B cell (primary cell): ENCODE results near the gene ATAD3C. TPM values are rescaled to one million over a fixed set of nuclear protein-coding genes. Genes with fewer than 3 reads are reported as not detected.

Source experiments
- ATAC-seq: fragments of 200-7000 bp; cut with Tn5 transposase; one replicate; pipeline ENCODE4 v1.10.0; 2021; ENCODE audit warnings: low read depth, mild to moderate bottlenecking, moderate number of reproducible peaks, moderate library complexity
- CTCF ChIA-PET: fragments of 350-600 bp; sonication (Branson Sonifier 250); formaldehyde crosslinking; loops from one replicate; lab custom pipeline; 2021; ENCODE audit warnings: antibody characterized with exemption, inconsistent platforms; lab: Charles Lee
- POLR2A ChIA-PET: fragments of 350-600 bp; sonication (Branson Sonifier 250); formaldehyde crosslinking; loops from one replicate; lab custom pipeline; 2021; ENCODE audit warnings: antibody characterized with exemption; lab: Charles Lee
- DNase-seq: peaks from one replicate; pipeline ENCODE4 v3.0.0; 2013
- H2AFZ ChIP-seq: 2 replicates; pipeline ENCODE4 v1.6.1; 2012; ENCODE audit warnings: mild to moderate bottlenecking, low read depth, low read length; ENCODE audit not compliant: insufficient read depth, poor library complexity, severe bottlenecking
- H3K27ac ChIP-seq, 2 donors: 1 replicate in 1 of 2; 2 replicates in 1 of 2; pipeline ENCODE4 v1.5.1; 2012 to 2013; ENCODE audit warnings: low read length in 2 of 2, mild to moderate bottlenecking in 2 of 2, moderate library complexity in 1 of 2
- H3K27me3 ChIP-seq, 4 experiments: fragments of 200-600 bp in 1 of 4; sonication (generic) in 1 of 4; replicated peaks in 1 of 4; 1 replicate in 2 of 4; 2 replicates in 2 of 4; pipeline versions ENCODE4 v1.6.1 to v1.7.0; 2013 to 2016; ENCODE audit warnings: low read length in 3 of 4, mild to moderate bottlenecking in 2 of 4, mixed read lengths in 1 of 4, moderate library complexity in 1 of 4; ENCODE audit not compliant: insufficient read depth in 4 of 4, control insufficient read depth in 3 of 4; ENCODE audit errors: control extremely low read depth in 1 of 4
- H3K36me3 ChIP-seq, 2 experiments: replicated peaks in 1 of 2; 1 replicate in 1 of 2; 2 replicates in 1 of 2; pipeline versions ENCODE4 v1.6.1 to v1.7.1; 2013; ENCODE audit warnings: low read length in 1 of 2; ENCODE audit not compliant: insufficient read depth in 2 of 2, control insufficient read depth in 1 of 2; ENCODE audit errors: control extremely low read depth in 1 of 2, extremely low read depth in 1 of 2
- H3K4me1 ChIP-seq, 2 donors: fragments of 200-600 bp in 1 of 2; sonication (generic) in 1 of 2; 1 replicate in 1 of 2; 2 replicates in 1 of 2; pipeline versions ENCODE4 v1.5.1 to v1.6.1; 2013 to 2017; ENCODE audit warnings: low read length in 2 of 2; ENCODE audit not compliant: control insufficient read depth in 2 of 2, insufficient read depth in 2 of 2
- H3K4me2 ChIP-seq: replicated peaks from 2 replicates; pipeline ENCODE3; 2012; ENCODE audit warnings: mild to moderate bottlenecking, low read depth, low read length; ENCODE audit not compliant: poor library complexity, severe bottlenecking
- H3K4me3 ChIP-seq, 5 experiments: fragments of 200-600 bp in 1 of 5; sonication (generic) in 1 of 5; 1 replicate in 3 of 5; 2 replicates in 2 of 5; pipeline versions ENCODE4 v1.5.1 to v1.7.0; 2011 to 2016; ENCODE audit warnings: low read length in 4 of 5, mild to moderate bottlenecking in 4 of 5, low read depth in 2 of 5, control low read depth in 1 of 5, moderate library complexity in 1 of 5; ENCODE audit not compliant: insufficient read depth in 1 of 5; ENCODE audit errors: control extremely low read depth in 1 of 5, extremely low read depth in 1 of 5
- H3K79me2 ChIP-seq: fragments of 200-600 bp; sonication (generic); one replicate; pipeline ENCODE4 v1.6.0; 2016; ENCODE audit warnings: low read length; ENCODE audit not compliant: control insufficient read depth, insufficient read depth
- H3K9ac ChIP-seq: fragments of 200-600 bp; sonication (generic); 2 replicates; pipeline ENCODE4 v1.6.1; 2017; ENCODE audit warnings: mild to moderate bottlenecking, low read length, moderate library complexity
- H3K9me3 ChIP-seq, 3 donors: one replicate each; pipeline versions ENCODE4 v1.6.1 to v1.7.1; 2013; ENCODE audit warnings: low read length in 2 of 3; ENCODE audit not compliant: control insufficient read depth in 2 of 3, insufficient read depth in 1 of 3; ENCODE audit errors: control extremely low read depth in 1 of 3
- H4K20me1 ChIP-seq: 2 replicates; pipeline ENCODE4 v1.6.0; 2012; ENCODE audit warnings: mild to moderate bottlenecking, low read length; ENCODE audit not compliant: insufficient read depth, control insufficient read depth, poor library complexity, severe bottlenecking
- H3K27ac Mint-ChIP-seq: one replicate; pipeline ENCODE4 v1.8.0; 2021; ENCODE audit warnings: mixed read lengths
- H3K27me3 Mint-ChIP-seq: one replicate; pipeline ENCODE4 v1.8.0; 2021; ENCODE audit warnings: mixed read lengths
- H3K4me1 Mint-ChIP-seq: one replicate; pipeline ENCODE4 v1.8.0; 2021; ENCODE audit warnings: mixed read lengths
- H3K4me3 Mint-ChIP-seq: one replicate; pipeline ENCODE4 v1.8.0; 2021; ENCODE audit warnings: mixed read lengths
- H3K9me3 Mint-ChIP-seq: one replicate; pipeline ENCODE4 v1.8.0; 2022; ENCODE audit warnings: mixed read lengths; ENCODE audit not compliant: insufficient read depth
- EZH2 ChIP-seq: IDR thresholded peaks from 2 replicates; pipeline ENCODE4 v1.6.1; 2012; ENCODE audit warnings: borderline replicate concordance, low read depth, mild to moderate bottlenecking, moderate library complexity, low read length; ENCODE audit not compliant: insufficient read depth, poor library complexity, severe bottlenecking
- WGBS: methylation state at CpG from one replicate; pipeline ENCODE4 v1.1.5; 2013; ENCODE audit warnings: missing lambda C conversion rate; ENCODE audit not compliant: insufficient coverage; 5-methylcytosine and 5-hydroxymethylcytosine counted together
- intact Hi-C: fragments of 100-400 bp; cut with micrococcal nuclease; formaldehyde crosslinking; loops from one replicate; pipeline ENCODE4 v1.10.0; 2022
- polyA plus RNA-seq: library from polyadenylated mRNA; depleted of rRNA; stranded (reverse); fragments of >200 nt; gene quantifications from 2 replicates; pipeline ENCODE4 v1.2.3, GENCODE V29; 2012
- total RNA-seq, 2 donors: library from RNA; stranded (reverse); fragments of 120-200 nt in 1 of 2; gene quantifications; 1 replicate in 1 of 2; 2 replicates in 1 of 2; pipeline versions ENCODE4 v1.2.3 to v1.2.4, GENCODE V29; 2013 to 2022
- TF ChIP-seq, protein P1 (sequence below): fragments of 200-600 bp; IDR thresholded peaks from one replicate; pipeline ENCODE4 v1.8.0; 2022; ENCODE audit warnings: antibody characterized with exemption, mild to moderate bottlenecking

The ATAD3C gene
- total and polyA plus RNA-seq, 2 donors (not counting 1 experiment from before 2014, with no cell fraction given), result 0.20 to 1.1 TPM

DNA sequence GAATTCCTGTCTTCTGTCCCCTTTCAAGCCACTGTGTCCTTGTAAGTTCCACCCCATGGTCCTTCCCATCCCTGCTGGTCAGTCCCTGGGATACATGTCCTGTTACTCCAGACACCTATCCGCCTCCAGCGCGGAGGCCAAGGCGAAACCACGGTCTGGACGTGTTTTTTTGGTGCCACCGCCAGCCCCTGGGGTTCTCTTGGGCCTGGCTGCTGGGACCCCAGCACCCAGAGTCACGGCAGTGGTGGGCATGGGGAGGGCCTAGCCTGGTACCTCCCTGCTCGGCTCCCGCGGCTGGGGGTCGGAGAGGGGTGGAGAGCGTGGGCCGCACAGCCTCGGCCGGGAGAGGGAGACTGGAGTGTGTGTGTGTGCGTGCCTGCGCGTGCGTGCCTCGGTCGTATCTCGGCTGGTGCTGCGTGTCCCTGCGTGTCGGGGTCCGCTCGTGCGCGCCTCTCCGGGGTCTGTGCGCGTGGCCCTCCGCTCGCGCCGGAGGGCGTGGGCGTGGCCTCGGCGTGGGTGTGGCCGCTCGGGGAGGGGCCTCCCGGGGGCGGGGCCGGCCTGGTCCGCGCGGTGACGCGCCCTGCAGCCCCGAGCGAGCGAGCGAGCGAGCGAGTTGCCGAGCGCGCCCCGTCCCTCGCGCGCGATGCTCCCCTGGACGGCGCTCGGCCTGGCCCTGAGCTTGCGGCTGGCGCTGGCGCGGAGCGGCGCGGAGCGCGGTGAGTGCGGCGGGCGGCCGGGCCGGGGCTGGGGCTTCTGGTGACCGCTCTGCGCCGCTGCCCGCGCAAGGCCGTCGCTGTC is 14.2 kb upstream of the ATAD3C start, which contains the start of gene VWA1:
TSS of gene VWA1 (plus strand) at position 585 of the 798 bp plus-strand sequence. CDS start at position 644, 59 bp downstream.
- H3K9me3 Mint-ChIP-seq, result no peaks in the 10 kb centered on the region
- Histone ChIP-seq H3K4me2 (peak within 1 kb of the TSS; percentile 86), H3K27me3 (peaks cover 0 to 70% (median 33%) of the 10 kb centered on the region in 4 experiments), H3K4me3 (peak within 1 kb of the TSS in 3 of 5 experiments; percentile 21 to 41 (median 40)), H3K4me1 (peaks cover 35% of the 10 kb centered on the region in 2 donors), H2AFZ (peak within 1 kb of the TSS; percentile 33), H3K9me3 (peaks cover 0 to 31% (median 0%) of the 10 kb centered on the region in 3 donors), H3K79me2 (no peaks in the 10 kb centered on the region), H3K27ac (no peak within 1 kb of the TSS), H4K20me1 (no peaks in the 10 kb centered on the region), H3K36me3 (no peaks in the 10 kb centered on the region), H3K9ac (peak within 1 kb of the TSS; percentile 31)
- peaks cover 12% of the 10 kb centered on the region for H3K4me1 Mint-ChIP-seq
- peaks cover 20% of the 10 kb centered on the region for H3K27me3 Mint-ChIP-seq
- ChIA-PET POLR2A (no interaction called here), CTCF (no interaction called here)
- no peak for TF ChIP-seq EZH2
- intact Hi-C loops, result no loop called here
- WGBS, result 7% methylated on average over 89 of the region's 89 CpGs
- peak within 1 kb of the TSS; percentile 50 for H3K27ac Mint-ChIP-seq
- ATAC-seq (peak; percentile 92), DNase-seq (peak; percentile 79)
- peak within 1 kb of the TSS; percentile 64 for H3K4me3 Mint-ChIP-seq

- peaks cover 24% of the 10 kb centered on the region for H3K27me3 Mint-ChIP-seq
- Histone ChIP-seq H3K4me2 (peak overlapping the region; percentile 86), H3K9me3 (peaks cover 0 to 31% (median 0%) of the 10 kb centered on the region in 3 donors), H3K79me2 (no peaks in the 10 kb centered on the region), H4K20me1 (no peaks in the 10 kb centered on the region), H3K4me3 (peak overlapping the region in 2 of 5 experiments; percentile 32 to 41), H3K27me3 (peaks cover 0 to 70% (median 33%) of the 10 kb centered on the region in 4 experiments), H3K27ac (no peak overlapping the region), H3K36me3 (no peaks in the 10 kb centered on the region), H3K9ac (no peak overlapping the region), H2AFZ (no peak overlapping the region), H3K4me1 (peaks cover 35 to 42% of the 10 kb centered on the region in 2 donors)
- no peak overlapping the region for H3K27ac Mint-ChIP-seq
- peak; percentile 32 for DNase-seq
- H3K9me3 Mint-ChIP-seq, result no peaks in the 10 kb centered on the region
- intact Hi-C loops, result no loop called here
- POLR2A ChIA-PET, result no interaction called here
- CTCF ChIA-PET, result no interaction called here
- TF ChIP-seq, protein P1, sequence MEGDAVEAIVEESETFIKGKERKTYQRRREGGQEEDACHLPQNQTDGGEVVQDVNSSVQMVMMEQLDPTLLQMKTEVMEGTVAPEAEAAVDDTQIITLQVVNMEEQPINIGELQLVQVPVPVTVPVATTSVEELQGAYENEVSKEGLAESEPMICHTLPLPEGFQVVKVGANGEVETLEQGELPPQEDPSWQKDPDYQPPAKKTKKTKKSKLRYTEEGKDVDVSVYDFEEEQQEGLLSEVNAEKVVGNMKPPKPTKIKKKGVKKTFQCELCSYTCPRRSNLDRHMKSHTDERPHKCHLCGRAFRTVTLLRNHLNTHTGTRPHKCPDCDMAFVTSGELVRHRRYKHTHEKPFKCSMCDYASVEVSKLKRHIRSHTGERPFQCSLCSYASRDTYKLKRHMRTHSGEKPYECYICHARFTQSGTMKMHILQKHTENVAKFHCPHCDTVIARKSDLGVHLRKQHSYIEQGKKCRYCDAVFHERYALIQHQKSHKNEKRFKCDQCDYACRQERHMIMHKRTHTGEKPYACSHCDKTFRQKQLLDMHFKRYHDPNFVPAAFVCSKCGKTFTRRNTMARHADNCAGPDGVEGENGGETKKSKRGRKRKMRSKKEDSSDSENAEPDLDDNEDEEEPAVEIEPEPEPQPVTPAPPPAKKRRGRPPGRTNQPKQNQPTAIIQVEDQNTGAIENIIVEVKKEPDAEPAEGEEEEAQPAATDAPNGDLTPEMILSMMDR, result no peak
- no peak for TF ChIP-seq EZH2
- 22% methylated on average over 40 of the region's 40 CpGs for WGBS
- peak; percentile 6 for ATAC-seq
- H3K4me3 Mint-ChIP-seq, result peak overlapping the region; percentile 64
- peaks cover 15% of the 10 kb centered on the region for H3K4me1 Mint-ChIP-seq
Observed at GRCh38 chr1:1435911-1436629, 13.4 kb upstream of the ATAD3C start.
